GM21528 (cell line): Measurements from ENCODE around the gene ATXN3.
A peak's percentile ranks its signal among the peaks of the same experiment; 100 is the strongest.
"Not testable (repeated sequence)": the region's sequence is repeated elsewhere in the genome, so short reads cannot be mapped to it uniquely, and the experiment has no call there.

ENCODE experiments used
- ATAC-seq: cut with Tn5 transposase; IDR thresholded peaks from one replicate; pipeline ENCODE4 v1.9.1; 2021; ENCODE audit warnings: mild to moderate bottlenecking, moderate library complexity; ENCODE audit not compliant: unreplicated experiment, low FRiP score

ATXN3 gene

GRCh38 chr14:92088494-92088893 lies 17.9 kb downstream of the ATXN3 start:
- no peak for ATAC-seq

GRCh38 chr14:92074555-92074954 lies 31.8 kb downstream of the ATXN3 start:
- no peak for ATAC-seq

- no peak for ATAC-seq
Observed at GRCh38 chr14:92058006-92058917, 48.1 kb downstream of the ATXN3 start.

GRCh38 chr14:92049781-92050180 lies 56.6 kb downstream of the ATXN3 start:
- ATAC-seq = no peak

GRCh38 chr14:92049221-92049620 lies 57.2 kb downstream of the ATXN3 start:
- not testable (repeated sequence) for ATAC-seq

GRCh38 chr14:92045904-92046303 lies 60.5 kb downstream of the ATXN3 start:
- ATAC-seq = not testable (repeated sequence)

GRCh38 chr14:92041766-92042165 lies 64.6 kb downstream of the ATXN3 start:
- ATAC-seq = not testable (repeated sequence)

- ATAC-seq = no peak
Observed at GRCh38 chr14:92041203-92041602, 65.2 kb downstream of the ATXN3 start.

GRCh38 chr14:92040431-92041051 lies 65.8 kb downstream of the ATXN3 start:
- peak; percentile 21 for ATAC-seq

- peak; percentile 97 for ATAC-seq
Observed at GRCh38 chr14:92039719-92040430, 66.5 kb downstream of the ATXN3 start, which contains the start of gene TRIP11. TRIP11 (minus strand) TSS chr14:92040059; CDS start chr14:92039685, 374 bp downstream.

- ATAC-seq = peak; percentile 17
Observed at GRCh38 chr14:92039063-92039718, 67.2 kb downstream of the ATXN3 start.

GRCh38 chr14:92037989-92038388 lies 68.4 kb downstream of the ATXN3 start:
- ATAC-seq = no peak

- no peak for ATAC-seq
Observed at GRCh38 chr14:92035890-92036289, 70.5 kb downstream of the ATXN3 start.

GRCh38 chr14:92033906-92034687 lies 72.3 kb downstream of the ATXN3 start:
- no peak for ATAC-seq

- no peak for ATAC-seq
Observed at GRCh38 chr14:92033433-92033832, 72.9 kb downstream of the ATXN3 start.

- no peak for ATAC-seq
Observed at GRCh38 chr14:92026548-92027190, 79.7 kb downstream of the ATXN3 start.

GRCh38 chr14:92022036-92022435 lies 84.3 kb downstream of the ATXN3 start:
- no peak for ATAC-seq

GRCh38 chr14:92021523-92021922 lies 84.9 kb downstream of the ATXN3 start:
- no peak for ATAC-seq

GRCh38 chr14:92014040-92014439 lies 92.3 kb downstream of the ATXN3 start:
- no peak for ATAC-seq
